Ovary (tissue), 3 donors: Measurements from ENCODE around the gene AASS.

ENCODE experiments used
- EP300 ChIP-seq: sonication (generic); formaldehyde crosslinking; IDR thresholded peaks from one replicate; pipeline ENCODE4 v1.6.1; 2017; ENCODE audit warnings: antibody characterized with exemption
- POLR2A ChIP-seq: fragments of 450-650 bp; IDR thresholded peaks from one replicate; pipeline ENCODE4 v1.6.1; 2017; ENCODE audit warnings: antibody characterized with exemption, mild to moderate bottlenecking, moderate library complexity
- TF ChIP-seq, protein P1 (sequence below), 3 donors: fragments of 450-650 bp in 2 of 3; fragments of 200-600 bp in 1 of 3; IDR thresholded peaks; one replicate each; pipeline versions ENCODE4 v1.5.1 to v1.8.0; 2016 to 2022; ENCODE audit warnings: antibody characterized with exemption in 3 of 3, mild to moderate bottlenecking in 1 of 3
- donor health status: DM: no; HTN: no; CAD: no.

DNA sequence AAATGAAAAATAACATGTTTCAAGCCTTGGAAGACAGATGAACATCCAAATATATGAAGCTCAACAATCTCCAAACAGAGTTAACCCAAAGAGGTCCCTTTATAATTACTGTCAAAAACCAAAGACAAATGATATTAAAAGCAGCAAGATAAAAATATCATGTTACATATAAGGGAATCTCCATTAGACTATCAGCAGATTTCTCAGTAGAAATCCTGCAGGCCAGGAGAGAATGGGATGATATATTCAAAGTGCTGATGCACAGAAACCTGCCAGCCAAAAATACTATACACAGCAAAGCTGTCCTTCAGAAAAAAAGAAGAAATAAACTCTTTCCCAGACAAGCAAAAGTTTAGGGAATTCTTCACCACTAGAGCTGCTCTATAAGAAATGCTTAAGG is 41.0 kb downstream of the AASS start:
- TF ChIP-seq, protein P1, sequence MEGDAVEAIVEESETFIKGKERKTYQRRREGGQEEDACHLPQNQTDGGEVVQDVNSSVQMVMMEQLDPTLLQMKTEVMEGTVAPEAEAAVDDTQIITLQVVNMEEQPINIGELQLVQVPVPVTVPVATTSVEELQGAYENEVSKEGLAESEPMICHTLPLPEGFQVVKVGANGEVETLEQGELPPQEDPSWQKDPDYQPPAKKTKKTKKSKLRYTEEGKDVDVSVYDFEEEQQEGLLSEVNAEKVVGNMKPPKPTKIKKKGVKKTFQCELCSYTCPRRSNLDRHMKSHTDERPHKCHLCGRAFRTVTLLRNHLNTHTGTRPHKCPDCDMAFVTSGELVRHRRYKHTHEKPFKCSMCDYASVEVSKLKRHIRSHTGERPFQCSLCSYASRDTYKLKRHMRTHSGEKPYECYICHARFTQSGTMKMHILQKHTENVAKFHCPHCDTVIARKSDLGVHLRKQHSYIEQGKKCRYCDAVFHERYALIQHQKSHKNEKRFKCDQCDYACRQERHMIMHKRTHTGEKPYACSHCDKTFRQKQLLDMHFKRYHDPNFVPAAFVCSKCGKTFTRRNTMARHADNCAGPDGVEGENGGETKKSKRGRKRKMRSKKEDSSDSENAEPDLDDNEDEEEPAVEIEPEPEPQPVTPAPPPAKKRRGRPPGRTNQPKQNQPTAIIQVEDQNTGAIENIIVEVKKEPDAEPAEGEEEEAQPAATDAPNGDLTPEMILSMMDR (IDR thresholded peaks at IDR 0.05), result no peak
- TF ChIP-seq POLR2A, result no peak
- no peak for TF ChIP-seq EP300
